Measurements from ENCODE around the gene PPP1R2. TPM values are rescaled to one million over a fixed set of nuclear protein-coding genes. Genes with fewer than 3 reads are reported as not detected.

The PPP1R2 gene
- total and polyA plus RNA-seq, 2 of the 13 experiments (the other 11 are each of a cell fraction or from before 2014, with no cell fraction given): 36.5 to 86.5 TPM

DNA sequence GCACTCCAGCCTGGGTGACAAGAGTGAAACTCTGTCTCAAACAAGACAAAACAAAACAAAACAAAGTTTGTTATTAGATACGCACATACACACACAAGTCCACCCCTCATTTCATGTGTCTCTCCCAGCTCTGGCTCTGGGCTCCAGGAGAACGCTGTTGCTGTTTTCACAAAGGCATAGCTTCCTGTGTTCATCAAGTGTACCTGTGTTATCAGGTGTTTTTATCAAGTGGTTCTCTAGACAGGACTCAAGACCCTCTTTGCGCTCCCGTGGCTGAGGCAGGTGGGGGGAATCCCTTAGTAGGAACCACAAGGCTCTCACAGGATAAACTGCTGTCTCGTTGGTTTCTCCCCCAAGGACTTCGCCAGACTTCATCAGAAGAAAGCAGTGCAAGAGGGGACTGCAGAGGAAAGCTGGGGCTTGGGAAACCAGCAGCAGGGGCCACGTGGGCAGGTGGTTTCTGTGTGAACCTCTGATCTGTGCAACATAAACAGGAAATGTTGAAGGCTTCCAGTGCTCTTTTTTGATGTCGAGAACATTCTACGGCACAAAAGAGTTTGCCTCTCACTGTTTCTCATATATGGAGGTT, 6.9 kb upstream of the PPP1R2 start:
- H3K27me3 ChIP-seq (ENCODE audit: control insufficient read depth in 1 of 2, insufficient read depth in 2 of 2, low read length in 2 of 2): no peaks in the 10 kb centered on the region
- H3K4me2 ChIP-seq (ENCODE audit: low read depth, low read length): peak overlapping the region; percentile 56
- no peaks in the 10 kb centered on the region for H4K20me1 ChIP-seq (ENCODE audit: insufficient read depth, low read length)
- no peaks in the 10 kb centered on the region for H3K9me3 ChIP-seq (ENCODE audit: low read length)
- WGBS (ENCODE audit: low lambda C conversion rate): 31% methylated on average over 9 of the region's 9 CpGs
- ChIA-PET CTCF (ENCODE audit: low intra/inter-chr PET ratio, low total read pairs) (no interaction called here), POLR2A (no interaction called here)
- peak; percentile 44 for DNase-seq (ENCODE audit: low spot score)
- in situ Hi-C loops (cut with HindIII; ENCODE audit: extremely low pct_ligation_motif_present, low pct_unique_long_range_greater_than_20kb) (no loop called here), intact Hi-C loops (cut with micrococcal nuclease; ENCODE audit: unreplicated experiment) (loop anchor here (10.0 kb wide), 1 partner anchor 1425 kb away; no protein-coding TSS in a partner anchor)
- H2AFZ ChIP-seq (ENCODE audit: low read length): no peak overlapping the region
- H3K4me1 ChIP-seq (ENCODE audit: insufficient read depth, low read length): peaks cover 83% of the 10 kb centered on the region
- H3K79me2 ChIP-seq (ENCODE audit: insufficient read depth, low read length): no peaks in the 10 kb centered on the region
- H3K27ac ChIP-seq (ENCODE audit: extremely low read length, insufficient read depth, low read length): peak overlapping the region; percentile 65
- peak; percentile 56 for ATAC-seq
- no peak for FAIRE-seq
- peak overlapping the region in 1 of 3 experiments; percentile 36; a peak in 2 of 6 replicates for H3K4me3 ChIP-seq (replicated peaks in 1 of 3; ENCODE audit: insufficient read depth in 1 of 3, low read depth in 2 of 3, low read length in 3 of 3)
- H3K36me3 ChIP-seq (replicated peaks in 1 of 2; ENCODE audit: control insufficient read depth in 1 of 2, insufficient read depth in 2 of 2, low read length in 2 of 2): no peaks in the 10 kb centered on the region
- peak overlapping the region; percentile 32; the same call in 1 of the 2 replicates for H3K9ac ChIP-seq (ENCODE audit: insufficient read depth, low read depth, low read length)
- BruUV-seq (replicated peaks): no TSS peak
- TF ChIP-seq ZNF816 (CRISPR knock-in tag; IDR thresholded peaks at IDR 0.05; ENCODE audit: borderline replicate concordance): peak; percentile 47; the same call in 1 of the 2 replicates
- TF ChIP-seq ZNF784 (CRISPR knock-in tag; IDR thresholded peaks at IDR 0.05; ENCODE audit: borderline replicate concordance): no peak
- no peak for TF ChIP-seq KIAA2018 (CRISPR knock-in tag; IDR thresholded peaks at IDR 0.05; ENCODE audit: borderline replicate concordance)
- TF ChIP-seq, protein P1, sequence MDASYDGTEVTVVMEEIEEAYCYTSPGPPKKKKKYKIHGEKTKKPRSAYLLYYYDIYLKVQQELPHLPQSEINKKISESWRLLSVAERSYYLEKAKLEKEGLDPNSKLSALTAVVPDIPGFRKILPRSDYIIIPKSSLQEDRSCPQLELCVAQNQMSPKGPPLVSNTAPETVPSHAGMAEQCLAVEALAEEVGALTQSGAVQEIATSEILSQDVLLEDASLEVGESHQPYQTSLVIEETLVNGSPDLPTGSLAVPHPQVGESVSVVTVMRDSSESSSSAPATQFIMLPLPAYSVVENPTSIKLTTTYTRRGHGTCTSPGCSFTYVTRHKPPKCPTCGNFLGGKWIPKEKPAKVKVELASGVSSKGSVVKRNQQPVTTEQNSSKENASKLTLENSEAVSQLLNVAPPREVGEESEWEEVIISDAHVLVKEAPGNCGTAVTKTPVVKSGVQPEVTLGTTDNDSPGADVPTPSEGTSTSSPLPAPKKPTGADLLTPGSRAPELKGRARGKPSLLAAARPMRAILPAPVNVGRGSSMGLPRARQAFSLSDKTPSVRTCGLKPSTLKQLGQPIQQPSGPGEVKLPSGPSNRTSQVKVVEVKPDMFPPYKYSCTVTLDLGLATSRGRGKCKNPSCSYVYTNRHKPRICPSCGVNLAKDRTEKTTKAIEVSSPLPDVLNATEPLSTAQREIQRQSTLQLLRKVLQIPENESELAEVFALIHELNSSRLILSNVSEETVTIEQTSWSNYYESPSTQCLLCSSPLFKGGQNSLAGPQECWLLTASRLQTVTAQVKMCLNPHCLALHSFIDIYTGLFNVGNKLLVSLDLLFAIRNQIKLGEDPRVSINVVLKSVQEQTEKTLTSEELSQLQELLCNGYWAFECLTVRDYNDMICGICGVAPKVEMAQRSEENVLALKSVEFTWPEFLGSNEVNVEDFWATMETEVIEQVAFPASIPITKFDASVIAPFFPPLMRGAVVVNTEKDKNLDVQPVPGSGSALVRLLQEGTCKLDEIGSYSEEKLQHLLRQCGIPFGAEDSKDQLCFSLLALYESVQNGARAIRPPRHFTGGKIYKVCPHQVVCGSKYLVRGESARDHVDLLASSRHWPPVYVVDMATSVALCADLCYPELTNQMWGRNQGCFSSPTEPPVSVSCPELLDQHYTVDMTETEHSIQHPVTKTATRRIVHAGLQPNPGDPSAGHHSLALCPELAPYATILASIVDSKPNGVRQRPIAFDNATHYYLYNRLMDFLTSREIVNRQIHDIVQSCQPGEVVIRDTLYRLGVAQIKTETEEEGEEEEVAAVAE (CRISPR knock-in tag; IDR thresholded peaks at IDR 0.05; ENCODE audit: borderline replicate concordance): peak; percentile 47; the same call in 1 of the 2 replicates
- no peak; the same call in 1 of the 2 replicates for TF ChIP-seq PITX1 (CRISPR knock-in tag; IDR thresholded peaks at IDR 0.05)
- TF ChIP-seq SMAD9 (CRISPR knock-in tag; IDR thresholded peaks at IDR 0.05): no peak
- TF ChIP-seq JDP2 (CRISPR knock-in tag; IDR thresholded peaks at IDR 0.05; ENCODE audit: borderline replicate concordance): no peak
- no peak for TF ChIP-seq TARDBP (CRISPR knock-in tag; IDR thresholded peaks at IDR 0.05)
- TF ChIP-seq THAP8 (CRISPR knock-in tag; IDR thresholded peaks at IDR 0.05; ENCODE audit: borderline replicate concordance): no peak
